Measurements from ENCODE around the gene NUAK1.

NUAK1 gene

DNA sequence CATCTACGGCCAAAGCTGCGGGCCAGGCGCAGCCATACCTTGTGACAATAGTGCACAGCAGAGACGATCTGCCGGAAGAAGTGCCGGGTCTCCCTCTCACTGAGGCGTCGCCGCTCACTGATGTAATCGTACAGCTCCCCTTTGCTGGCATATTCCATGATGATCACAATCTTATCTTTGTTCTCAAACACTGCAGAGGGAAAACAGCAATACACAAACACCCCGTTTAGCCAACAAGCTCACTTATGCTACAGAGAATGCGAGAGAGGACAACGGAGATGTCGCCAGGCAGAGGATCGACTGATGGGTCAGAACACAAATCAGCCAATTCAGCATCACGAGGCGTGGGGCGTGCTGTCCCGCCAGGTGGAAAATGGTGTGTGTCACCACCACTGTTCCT is 52.1 kb downstream of the NUAK1 start:
- in situ Hi-C loops (cut with MboI; ENCODE audit: low sequenced_read_pairs): no loop called here

DNA sequence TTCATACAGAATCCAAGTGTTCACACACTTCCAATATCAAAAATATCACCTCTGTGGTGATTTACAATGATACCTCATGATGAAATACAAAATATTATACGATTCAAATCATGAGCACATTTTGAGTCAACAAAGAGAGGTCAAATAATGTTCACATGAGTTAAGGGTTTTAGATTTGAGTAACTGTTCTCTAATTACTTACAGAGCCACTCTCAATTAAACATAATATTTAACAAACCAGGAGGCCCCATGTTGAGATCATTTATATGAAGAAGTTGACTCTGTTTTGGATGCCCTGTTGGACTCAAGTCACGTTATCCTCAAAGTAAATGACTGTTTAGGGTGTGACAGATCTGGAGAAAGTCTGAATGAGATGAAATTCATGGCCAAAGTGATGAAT is 53.5 kb downstream of the NUAK1 start:
- in situ Hi-C loops (cut with MboI; ENCODE audit: low sequenced_read_pairs): no loop called here

DNA sequence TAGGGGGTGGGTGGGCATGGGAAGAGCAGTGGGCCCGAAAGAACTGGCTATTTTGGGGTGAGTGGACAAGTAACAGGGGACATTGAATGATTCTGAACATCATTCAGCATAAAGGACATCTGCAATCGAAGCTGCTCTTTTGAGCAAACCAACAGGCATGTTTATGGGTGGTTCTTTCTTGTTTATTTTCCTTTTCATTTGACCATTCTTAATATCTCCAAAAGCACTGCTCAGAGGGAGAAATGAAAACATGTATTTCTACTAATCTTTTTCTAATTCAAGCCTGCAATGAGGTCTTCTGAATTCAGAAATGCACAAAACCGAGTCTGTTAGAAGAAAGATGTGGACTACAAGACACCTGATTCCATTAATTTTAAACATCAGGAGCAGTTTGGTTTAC is 54.0 kb downstream of the NUAK1 start:
- in situ Hi-C loops (cut with MboI; ENCODE audit: low sequenced_read_pairs): no loop called here

DNA sequence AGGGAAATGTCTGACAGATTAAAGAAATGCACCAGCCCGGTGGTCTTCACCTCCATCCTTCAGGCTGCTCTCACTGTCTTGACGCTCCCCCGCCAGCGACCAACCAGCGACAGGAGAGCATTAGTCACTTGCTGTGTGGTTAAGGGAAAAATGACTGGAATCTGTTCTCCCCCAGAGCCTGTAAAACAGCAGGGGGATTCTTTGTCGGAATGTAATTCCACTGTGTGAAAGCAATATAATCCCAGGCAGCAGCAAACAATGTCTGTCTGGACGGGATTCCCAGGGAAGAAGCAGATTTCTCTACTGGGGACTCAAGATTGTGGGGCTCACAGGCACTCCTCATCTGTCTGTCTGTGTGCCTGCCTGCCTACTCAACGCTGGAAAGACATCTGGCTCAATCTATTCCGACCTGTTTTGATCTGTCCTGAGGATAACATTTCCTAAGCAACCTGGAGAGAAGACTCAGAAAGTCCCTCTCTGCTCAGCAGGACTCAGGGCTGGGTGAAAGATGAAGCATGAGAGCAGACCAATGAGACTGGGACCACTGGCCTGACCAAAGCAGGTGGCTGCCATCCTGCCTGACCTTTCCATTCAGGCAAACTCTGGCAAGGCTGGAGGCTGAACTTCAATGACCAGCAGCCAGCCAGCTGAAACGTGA is 54.6 kb downstream of the NUAK1 start:
- in situ Hi-C loops (cut with MboI; ENCODE audit: low sequenced_read_pairs): no loop called here

DNA sequence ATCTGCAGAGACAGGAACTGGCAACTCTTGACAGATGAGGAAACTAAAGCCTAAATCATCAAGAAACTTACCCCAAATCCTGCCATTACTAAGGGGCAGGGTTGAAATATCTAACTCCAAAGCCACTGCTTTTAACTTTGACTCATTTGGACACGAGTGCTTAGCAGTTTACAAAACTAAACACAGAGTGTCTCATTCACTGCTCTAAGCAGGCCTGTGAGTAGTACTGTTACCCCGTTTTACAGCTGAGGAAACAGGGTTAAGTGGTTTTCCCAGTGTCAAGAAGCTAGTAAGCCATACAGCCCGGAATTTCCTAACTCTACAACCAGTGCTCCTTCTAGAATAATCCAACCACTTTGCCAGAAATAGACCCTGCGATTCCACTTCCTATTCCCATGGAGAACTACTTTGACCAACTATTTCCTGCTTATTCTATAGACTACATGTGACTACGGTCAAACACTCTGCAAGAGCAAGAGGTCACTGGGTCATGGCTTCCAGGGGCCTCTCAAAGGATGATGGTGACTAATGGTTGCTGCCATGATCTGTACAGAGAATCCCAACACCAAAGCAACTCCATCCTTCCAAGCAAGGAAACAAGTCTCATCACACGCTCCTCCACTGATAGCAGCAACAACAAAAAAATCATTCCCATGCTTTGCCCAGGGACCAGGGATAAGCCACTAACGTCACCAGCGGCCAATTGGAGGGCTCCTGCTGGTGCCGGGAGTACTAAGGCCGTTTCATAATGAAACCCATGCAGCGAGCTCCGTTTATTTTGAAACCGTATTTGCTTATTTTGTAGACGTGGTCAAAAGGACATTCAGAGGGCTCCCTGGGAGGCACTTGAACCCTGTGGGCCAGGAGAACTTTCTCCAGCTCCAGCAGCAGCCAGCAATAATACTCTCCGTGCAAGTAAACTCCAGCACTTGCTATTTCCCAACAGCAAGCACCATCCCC is 56.3 kb downstream of the NUAK1 start:
- in situ Hi-C loops (cut with MboI; ENCODE audit: low sequenced_read_pairs): no loop called here

DNA sequence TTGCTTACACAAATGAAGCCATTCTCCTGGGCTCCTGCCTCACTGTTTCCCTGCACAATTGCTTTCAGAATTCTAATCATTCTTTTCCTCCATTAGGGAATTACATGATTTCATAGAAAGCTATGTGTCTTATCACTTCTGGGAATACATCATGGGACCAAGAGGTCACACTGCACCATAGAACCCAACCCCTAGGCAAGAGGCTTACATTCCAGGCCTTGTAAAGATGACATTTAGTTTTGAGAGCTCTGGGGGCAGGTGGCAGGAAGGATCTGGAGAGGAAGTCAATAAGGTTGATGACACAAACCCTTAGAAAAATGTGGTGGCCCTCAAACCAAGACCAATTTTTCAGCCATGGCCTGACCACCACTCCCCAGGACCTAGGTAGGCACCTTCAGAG is 57.1 kb downstream of the NUAK1 start:
- in situ Hi-C loops (cut with MboI; ENCODE audit: low sequenced_read_pairs): no loop called here

DNA sequence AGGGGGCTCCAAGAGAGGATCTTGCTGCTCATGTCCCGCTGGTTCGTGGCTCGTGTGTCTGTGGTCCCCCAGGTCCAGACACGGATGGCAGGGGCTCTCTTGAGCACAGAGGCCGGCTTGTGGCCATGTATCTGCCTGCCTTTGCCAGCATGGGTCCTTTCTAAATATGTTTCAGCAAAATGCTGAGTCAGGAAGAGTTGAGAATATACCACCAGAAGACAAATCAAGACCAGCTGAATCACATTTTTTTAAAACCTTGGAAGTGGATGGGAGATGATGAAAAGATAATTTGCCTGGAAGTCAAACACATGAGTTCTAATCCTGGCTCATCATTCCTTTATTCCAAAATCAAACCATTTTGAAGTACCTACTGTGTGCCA is 58.0 kb downstream of the NUAK1 start:
- in situ Hi-C loops (cut with MboI; ENCODE audit: low sequenced_read_pairs): no loop called here

DNA sequence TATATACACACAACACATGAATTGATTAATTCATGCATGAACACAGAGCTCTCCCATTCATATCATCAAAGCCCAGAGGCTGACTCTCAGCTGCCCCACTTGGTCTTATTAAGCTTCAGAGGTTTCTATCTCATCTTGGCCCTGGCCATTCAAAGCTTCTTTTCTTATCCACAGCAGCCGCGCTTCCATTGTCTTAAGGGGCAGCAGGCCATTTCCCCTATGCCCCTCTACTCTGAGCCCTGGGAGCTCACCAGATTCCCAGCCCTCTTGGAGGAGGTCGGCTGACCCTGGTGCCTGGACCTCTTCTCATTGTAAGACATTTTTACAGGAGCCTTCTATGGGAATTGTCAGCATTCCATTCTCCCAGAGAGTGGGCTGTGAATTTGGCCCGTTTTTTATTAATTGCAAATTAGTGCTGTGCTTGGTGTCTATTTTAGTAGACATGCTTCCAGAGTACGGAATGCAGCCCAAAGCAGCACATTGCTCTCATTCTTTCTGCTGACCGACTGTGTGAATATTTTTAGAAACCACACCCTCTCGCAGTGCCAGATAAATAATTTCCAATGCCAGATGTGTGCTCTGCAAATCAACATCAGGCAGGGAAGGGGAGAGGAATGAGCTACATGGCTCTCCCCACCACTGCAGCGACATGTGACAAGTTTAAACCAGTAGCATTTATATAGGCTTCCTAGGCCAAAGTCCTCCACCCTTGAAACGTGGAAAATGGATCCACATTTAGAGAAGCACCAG is 58.5 kb downstream of the NUAK1 start:
- in situ Hi-C loops (cut with MboI; ENCODE audit: low sequenced_read_pairs): no loop called here

DNA sequence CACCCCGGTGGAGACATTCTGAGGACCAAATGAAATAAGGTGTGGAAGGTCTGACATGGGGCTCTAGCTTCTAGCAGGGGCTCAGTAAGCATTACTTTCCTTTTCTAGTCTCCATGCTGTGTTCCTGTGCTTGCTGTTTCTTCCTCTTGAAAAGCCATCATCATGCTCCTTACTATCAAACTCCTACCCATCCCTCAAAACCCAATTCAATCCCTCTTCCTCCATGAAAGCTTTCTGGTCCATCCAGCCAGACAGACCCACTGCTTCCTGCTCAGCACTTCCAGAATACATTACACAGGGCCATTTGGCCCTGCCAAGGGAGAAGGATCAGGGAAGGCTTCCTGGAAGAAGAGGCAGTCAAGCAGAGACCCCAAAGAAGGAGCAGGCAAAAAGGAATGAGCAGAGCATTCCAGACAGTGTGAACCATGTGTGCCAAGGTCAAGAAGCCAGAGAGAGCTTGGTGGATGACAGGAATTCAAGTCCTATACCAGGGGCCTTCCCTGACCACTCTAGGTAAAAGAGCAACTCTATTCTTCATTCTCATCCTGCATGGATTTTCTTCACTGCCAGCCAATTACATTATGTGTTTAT is 59.5 kb downstream of the NUAK1 start:
- in situ Hi-C loops (cut with MboI; ENCODE audit: low sequenced_read_pairs): no loop called here

DNA sequence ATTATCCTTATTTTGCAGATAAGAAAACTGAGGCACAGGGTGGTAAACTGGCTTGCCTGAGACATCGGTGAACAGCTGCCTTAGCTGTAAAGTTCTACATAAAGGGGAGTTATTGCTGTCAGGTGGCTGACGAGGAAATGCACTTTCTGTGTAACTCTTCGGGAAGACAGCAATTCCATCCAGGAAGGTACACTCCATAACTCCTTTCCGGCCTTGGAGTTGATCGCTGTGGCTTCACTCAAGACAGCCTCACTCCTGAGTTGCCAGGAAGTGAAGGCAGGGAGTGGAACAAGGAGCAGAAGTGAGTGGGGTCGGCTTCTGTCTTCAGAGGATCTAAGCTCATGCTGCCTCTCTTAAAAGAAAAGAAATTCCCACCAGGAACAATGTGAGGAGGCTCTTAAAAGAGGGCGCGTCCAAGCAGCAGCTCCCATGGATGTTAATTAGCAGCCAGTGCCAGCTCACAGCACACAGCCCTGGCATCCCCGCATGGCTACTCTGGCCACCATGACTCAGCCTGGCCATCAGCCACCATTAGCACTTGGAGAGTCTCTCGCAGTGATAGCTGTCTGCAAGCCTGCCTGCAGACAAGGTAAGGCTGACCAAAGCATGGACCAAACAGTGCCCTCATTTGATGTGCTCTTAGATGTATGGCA is 60.3 kb downstream of the NUAK1 start:
- in situ Hi-C loops (cut with MboI; ENCODE audit: low sequenced_read_pairs): no loop called here

DNA sequence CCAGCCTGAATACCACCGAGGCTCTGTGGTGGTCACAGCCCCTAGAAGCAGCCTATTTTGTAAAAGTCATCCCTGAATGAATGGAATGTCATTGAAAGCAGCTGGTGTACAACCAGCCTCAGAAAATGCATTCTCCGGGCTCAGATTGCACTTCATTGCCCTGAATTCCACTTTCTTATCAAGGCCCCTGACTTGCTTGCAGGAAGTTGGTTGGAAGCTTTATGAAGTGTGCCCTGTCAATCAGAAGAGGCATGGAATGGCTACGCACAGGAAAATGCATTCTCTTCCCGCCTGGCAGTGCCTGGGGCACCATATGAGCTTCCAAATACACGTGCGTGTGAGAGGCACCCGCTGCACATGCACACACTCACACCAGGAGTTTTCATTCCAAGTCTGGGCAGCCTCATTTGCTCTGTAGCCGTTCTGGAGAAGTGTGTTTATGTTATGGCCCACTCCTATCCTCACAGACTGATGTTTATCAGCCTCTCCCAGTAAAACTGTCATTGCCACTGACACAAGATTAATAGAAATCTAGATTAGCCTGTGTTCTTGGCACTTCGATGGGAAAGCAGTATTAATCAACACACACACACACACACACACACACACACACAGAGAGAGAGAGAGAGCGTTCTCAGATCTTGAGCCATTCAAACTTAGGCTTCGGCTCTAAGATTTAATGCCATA is 63.9 kb downstream of the NUAK1 start:
- in situ Hi-C loops (cut with MboI; ENCODE audit: low sequenced_read_pairs): no loop called here

DNA sequence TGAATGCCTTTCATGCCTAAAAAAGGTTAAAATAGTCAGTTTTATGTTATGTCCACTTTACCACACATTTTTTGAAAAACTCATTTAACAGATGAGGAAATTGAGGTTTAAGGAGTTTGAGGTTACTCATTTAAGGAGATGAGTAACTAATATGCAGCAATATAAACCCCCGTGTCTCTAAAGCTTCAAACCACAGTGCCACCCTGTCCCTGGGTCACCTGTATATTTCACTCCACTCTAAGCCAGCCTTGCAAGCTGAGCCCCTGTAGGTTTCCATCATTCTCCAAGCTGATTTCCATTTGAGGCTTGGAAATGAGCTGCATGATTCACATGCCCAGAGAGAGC is 64.4 kb downstream of the NUAK1 start:
- in situ Hi-C loops (cut with MboI; ENCODE audit: low sequenced_read_pairs): no loop called here

DNA sequence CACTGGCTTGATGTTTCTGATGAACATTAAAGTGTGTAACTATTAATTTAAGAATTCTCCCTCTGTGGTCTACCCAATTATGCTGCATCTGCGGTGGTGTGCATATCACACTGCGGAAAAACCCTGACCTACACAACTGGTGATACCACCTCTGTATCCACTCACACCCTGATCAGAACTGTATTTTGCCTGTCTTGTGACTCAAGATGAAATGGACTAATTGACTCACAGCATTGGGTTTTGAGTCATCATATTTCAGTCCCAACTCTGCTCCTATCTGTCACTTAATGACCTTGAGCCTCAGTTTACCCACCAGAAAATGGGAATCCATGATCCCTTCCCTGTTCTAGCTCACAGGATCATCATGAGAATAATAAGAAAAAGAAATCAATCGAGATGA is 65.6 kb downstream of the NUAK1 start:
- in situ Hi-C loops (cut with MboI; ENCODE audit: low sequenced_read_pairs): no loop called here

DNA sequence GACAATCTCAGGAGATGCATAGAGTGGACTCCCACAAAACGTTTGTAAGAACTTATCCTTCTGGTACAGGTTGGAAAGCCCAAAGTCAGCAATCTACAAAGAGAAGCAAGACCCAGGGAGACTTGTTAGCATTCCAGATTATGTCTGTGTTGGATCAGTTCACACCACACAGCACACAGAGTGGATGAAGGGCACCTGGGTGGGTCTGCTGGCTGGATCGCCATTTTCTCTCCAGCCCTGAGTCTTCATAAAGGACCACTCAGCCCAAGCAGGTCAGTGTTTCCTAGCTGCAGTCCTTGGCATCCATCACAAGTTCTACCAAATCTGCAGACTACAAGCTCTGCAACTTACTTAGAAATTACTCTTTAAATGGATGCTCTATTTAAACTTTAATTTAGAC is 66.0 kb downstream of the NUAK1 start:
- in situ Hi-C loops (cut with MboI; ENCODE audit: low sequenced_read_pairs): no loop called here

DNA sequence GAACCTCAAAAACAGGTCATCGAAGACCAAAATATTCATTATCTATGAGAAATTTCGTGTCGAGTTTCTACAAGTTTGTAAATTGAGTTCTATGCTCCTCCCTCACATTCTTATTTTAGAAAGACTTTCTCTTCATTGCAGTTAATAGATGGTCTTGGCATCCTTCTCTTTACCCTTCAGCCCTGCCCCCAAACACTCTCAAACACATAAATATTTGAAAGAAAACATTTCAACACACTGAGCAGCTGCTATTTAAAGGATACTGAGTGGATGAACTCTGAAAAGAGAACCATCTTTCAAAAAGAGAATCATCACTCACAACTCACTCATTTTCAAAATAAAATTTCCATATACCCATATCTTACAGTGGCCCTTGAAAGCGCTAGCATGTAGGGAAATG is 67.1 kb downstream of the NUAK1 start:
- in situ Hi-C loops (cut with MboI; ENCODE audit: low sequenced_read_pairs): no loop called here

DNA sequence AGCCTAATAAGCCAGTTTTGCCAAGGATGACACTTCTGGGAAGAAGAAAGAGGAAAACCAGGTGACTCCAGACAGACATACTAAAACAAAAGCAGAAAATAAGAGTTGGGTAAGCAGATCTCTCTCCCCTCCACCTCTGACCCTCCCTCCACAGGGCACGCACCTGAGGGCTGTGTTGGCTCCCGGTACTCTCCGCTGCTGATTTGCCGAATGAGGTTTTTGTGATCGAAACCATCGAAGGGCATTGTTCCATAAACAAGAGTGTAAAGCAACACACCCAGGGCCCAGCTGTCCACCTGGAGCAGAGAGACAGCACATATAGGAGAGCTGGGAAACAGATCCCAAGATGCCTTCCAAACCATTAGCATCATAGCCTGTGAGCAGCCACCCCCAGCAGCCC is 68.1 kb downstream of the NUAK1 start:
- in situ Hi-C loops (cut with MboI; ENCODE audit: low sequenced_read_pairs): no loop called here

DNA sequence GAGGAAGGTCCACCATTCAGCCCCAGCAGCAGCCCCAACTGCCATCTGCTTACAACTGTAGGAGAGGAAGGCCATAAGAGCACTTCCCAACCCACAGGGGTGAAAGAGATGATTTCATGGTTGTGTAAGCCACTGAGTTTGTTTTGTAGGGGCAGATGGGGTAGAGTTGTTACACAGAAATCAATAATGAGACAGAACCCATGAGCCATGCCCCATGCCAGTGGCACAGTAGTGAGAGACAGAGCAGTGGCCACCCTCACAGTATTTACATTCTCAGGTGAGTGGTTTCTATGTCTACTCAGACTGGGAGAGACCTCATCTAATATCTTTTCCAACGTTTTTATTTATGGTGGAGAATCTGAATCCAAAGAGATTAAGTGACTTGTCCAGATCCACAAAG is 68.6 kb downstream of the NUAK1 start:
- in situ Hi-C loops (cut with MboI; ENCODE audit: low sequenced_read_pairs): no loop called here

DNA sequence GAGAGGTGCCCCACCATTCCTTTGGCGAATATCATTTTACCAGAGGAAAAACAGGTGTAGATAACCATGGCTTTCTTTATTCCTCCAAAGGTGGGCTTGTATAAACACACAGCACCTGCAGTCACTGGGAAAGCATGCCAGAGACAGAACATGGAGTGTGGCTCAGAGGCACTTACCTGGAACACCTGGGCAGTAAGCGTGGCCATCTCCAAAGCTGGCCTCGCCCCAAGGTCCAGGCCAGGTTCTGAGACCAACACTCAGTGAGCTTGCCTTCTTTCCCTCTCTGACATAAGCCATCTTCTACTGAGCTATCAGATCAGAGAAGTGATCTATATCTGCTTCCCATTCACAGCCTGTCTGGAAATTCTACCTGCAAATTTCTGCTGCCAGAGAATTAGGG is 70.5 kb downstream of the NUAK1 start:
- in situ Hi-C loops (cut with MboI; ENCODE audit: low sequenced_read_pairs): no loop called here

DNA sequence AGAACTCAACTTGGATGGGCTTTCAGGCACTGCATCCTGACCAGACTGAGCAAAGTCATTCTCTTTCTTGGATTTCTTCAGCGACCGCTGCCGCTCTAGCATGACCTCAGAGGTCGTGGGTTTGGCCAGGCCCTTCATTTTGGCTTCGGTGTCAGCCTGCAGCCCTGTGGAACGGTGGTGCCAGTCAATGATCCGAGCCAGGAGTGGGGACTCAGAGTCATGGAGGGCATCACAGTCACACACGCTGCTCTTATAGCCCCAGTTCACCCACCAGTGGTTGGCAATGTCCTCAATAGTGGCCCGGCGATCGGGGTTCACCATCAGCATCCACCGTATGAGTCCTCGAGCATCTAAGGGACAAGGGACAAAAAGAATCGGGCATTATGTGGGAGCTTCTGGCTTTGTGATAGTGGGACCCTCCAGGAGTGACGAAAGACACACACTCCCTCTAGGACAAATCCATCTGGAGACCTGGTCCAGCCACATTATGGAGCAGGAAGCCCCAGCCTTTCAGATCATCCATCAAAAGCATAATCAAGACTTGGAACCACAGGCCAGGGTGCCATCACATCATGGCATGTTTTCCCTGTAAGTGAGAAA is 71.0 kb downstream of the NUAK1 start:
- in situ Hi-C loops (cut with MboI; ENCODE audit: low sequenced_read_pairs): no loop called here

DNA sequence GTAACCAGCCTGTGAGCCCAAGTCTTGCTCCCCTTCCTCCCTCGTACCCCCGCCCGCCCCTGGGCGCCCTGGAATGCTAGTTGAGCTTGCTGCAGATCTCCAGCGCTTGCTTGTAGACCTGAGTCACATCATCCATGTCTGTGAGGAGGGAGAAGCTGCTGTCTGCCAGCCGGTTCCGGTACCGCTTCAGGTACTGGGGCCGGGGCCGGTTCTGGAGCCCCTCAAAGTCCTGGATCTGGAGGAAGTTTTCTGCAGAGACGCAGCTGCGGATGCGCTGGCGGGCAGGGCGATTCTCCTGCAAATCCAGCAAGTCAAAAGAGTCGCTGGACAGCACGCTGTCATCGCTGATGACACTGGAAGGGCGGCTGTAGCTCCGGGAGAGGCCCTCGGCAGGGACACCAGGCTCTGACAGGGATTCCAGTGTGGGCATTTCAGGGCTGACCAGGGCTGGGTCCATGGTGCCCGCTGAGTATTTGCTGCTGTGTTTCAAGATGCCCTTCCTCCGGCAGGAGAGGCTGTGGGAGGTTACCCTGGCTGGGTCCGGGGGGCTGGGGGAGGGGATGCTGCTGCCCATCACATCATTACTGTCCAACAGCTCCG is 71.9 kb downstream of the NUAK1 start:
- in situ Hi-C loops (cut with MboI; ENCODE audit: low sequenced_read_pairs): no loop called here
